Measurements from ENCODE around the gene IFT81.
A peak's percentile ranks its signal among the peaks of the same experiment; 100 is the strongest.
"Not testable (repeated sequence)": the region's sequence is repeated elsewhere in the genome, so short reads cannot be mapped to it uniquely, and the experiment has no call there.

IFT81 gene

GRCh38 chr12:110244372-110244771, 120.2 kb downstream of the IFT81 start:
- DNase-seq (ENCODE audit: low read depth) = no peak

DNA sequence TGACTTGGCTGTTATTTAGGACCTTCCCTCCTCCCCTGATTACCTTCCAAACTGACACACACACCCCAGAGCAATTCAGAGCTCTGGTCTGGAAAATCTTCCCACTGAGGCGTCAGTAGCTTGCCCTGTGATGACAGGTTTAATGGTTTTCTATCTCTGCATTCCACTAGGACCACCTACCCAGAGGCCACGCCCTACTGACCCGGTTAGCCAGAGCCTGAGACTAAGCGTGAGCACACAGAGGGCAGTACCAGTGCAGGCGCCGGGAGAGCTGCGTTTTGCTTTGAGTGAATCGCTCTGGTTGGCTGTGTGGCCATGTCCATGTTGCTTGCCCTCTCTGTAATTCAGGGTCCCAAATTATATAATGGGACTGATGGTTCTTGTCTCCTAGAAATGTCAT, 120.7 kb downstream of the IFT81 start:
- no peak for DNase-seq (ENCODE audit: low read depth)

GRCh38 chr12:110245369-110245772, 121.2 kb downstream of the IFT81 start:
- peak; percentile 54 for DNase-seq (ENCODE audit: low read depth)

DNA sequence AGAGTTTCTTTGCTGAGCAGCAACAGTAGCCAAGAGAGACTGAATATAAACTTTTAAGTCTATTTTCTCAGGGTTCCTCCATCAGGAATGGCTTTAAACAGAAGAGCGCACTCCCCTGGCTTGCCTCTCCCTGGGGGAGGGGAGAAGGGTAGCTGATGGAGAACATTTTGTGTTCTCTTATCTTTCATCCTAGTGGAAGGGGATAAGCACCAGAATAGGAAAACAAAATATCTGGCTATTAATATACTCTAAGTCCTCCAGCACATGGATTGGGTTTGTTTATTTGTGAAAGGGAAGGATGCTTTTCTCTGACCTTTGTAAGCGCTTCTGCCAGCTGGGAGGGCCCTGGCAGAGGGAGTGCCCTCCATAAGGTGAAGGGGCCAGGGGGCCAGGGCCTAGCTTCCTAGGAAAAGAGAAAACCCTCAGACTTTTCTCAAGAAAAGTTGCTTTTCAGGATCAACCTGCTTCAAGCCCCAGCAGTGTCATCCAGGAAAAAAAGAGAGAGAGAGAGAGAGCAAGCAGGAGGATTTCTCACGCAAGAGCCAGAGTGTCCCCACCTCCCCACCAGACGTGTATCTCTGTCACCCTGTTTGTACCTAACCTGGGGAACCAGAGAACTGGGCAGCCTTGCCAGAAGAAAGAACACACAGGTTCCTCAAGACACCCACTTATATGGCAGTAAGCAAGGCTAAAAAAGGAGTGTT, 122.6 kb downstream of the IFT81 start:
- DNase-seq (ENCODE audit: low read depth) = no peak

- DNase-seq (ENCODE audit: low read depth) = peak; percentile 23
These were observed 123.4 kb downstream of the IFT81 start for GRCh38 chr12:110247340-110248095.

- no peak for DNase-seq (ENCODE audit: low read depth)
These were observed 123.9 kb downstream of the IFT81 start for GRCh38 chr12:110248096-110248447.

GRCh38 chr12:110249105-110249504, 124.9 kb downstream of the IFT81 start:
- no peak for DNase-seq (ENCODE audit: low read depth)

GRCh38 chr12:110249716-110250225, 125.6 kb downstream of the IFT81 start:
- no peak for DNase-seq (ENCODE audit: low read depth)

DNA sequence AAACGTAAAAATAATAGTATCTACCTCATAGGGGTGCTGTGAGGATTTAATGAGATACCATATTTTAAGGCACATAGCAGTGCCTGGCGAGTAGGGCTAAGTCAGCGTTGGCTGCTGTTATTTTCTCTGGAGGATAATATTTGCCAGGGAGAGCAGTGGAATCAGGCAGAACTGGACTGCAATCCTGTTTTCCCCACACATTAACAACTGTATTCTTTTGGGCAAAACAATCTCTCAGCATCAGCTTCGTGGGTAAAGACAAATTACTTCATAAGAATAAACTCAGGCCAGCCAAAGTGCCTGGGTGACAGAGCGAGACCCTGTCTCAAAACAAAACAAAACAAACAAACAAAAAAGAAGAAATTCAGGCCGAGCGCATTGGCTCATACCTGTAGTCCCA, 127.2 kb downstream of the IFT81 start:
- no peak for DNase-seq (ENCODE audit: low read depth)

GRCh38 chr12:110252716-110253115, 128.6 kb downstream of the IFT81 start:
- DNase-seq (ENCODE audit: low read depth) = no peak

- no peak for DNase-seq (ENCODE audit: low read depth)
These were observed 129.0 kb downstream of the IFT81 start for GRCh38 chr12:110253176-110253575.

DNA sequence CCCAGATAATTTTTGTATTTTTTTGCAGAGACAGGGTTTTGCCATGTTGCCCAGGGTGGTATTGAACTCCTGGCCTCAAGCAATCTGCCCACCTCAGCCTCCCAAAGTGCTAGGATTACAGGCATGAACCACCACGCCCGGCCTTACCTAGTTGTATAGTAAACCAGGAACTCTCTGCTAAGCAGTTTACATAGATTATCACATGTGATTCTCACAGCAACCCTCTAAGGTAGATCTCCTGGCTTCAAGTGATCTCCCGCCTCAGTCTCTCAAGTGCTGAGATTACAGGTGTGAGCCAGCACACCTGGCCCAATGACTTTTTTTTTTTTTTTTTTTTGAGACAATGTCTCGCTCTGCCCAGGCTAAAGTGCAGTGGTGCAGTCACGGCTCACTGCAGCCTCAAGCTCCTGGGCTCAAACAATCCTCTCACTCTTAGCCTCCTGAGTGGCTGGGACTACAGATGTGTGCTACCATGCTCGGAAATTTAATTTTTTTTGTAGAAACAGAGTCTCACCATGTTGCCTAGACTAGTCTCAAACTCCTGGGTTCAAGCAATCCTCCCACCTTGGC, 130.9 kb downstream of the IFT81 start:
- no peak for DNase-seq (ENCODE audit: low read depth)

GRCh38 chr12:110255890-110256456, 131.8 kb downstream of the IFT81 start:
- DNase-seq (ENCODE audit: low read depth) = not testable (repeated sequence)

GRCh38 chr12:110256780-110257431, 132.7 kb downstream of the IFT81 start:
- no peak for DNase-seq (ENCODE audit: low read depth)

- DNase-seq (ENCODE audit: low read depth) = no peak
These were observed 134.3 kb downstream of the IFT81 start for GRCh38 chr12:110258466-110258865.

GRCh38 chr12:110262442-110263388, 138.6 kb downstream of the IFT81 start:
- DNase-seq (ENCODE audit: low read depth) = no peak

- no peak for DNase-seq (ENCODE audit: low read depth)
These were observed 142.3 kb downstream of the IFT81 start for GRCh38 chr12:110266381-110266960.

DNA sequence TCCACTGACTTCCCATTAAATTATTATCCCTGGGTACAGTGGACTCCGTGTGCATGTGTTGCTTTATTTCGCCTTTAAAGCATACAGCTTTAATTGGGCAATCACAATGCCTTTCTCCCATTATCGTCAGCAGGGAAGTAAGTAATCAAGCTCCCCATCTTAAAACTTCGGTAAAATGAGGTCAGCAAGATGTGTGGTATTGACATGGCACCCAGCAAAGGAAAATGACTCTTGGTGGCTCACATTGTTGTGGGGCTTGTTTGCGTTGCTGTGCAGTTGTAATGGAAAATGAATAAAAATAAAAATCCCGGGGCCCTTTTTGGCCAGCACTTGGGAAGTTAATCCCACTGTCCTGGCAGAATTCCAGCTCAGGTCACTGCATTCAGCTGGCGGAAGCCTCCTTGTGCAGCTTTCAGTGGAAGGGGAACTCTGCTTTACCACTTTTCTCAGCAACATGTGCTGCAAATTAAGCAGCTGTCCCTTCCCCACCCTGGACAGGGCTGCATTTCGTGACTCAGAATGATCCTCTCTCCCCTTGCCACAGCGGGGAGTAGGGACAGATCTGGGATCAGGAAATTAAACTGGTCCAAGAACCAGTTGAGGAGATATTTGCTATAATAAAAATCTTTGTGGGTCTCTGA, 142.9 kb downstream of the IFT81 start:
- peak; percentile 58 for DNase-seq (ENCODE audit: low read depth)
